HG02970 (cell line): Measurements from ENCODE around the gene OCEL1.
A peak's percentile ranks its signal among the peaks of the same experiment; 100 is the strongest.

Experiments
- ATAC-seq: cut with Tn5 transposase; IDR thresholded peaks from one replicate; pipeline ENCODE4 v1.9.1; 2021; ENCODE audit warnings: mild to moderate bottlenecking, moderate library complexity, moderate number of reproducible peaks; ENCODE audit not compliant: unreplicated experiment, low FRiP score

Gene OCEL1

DNA sequence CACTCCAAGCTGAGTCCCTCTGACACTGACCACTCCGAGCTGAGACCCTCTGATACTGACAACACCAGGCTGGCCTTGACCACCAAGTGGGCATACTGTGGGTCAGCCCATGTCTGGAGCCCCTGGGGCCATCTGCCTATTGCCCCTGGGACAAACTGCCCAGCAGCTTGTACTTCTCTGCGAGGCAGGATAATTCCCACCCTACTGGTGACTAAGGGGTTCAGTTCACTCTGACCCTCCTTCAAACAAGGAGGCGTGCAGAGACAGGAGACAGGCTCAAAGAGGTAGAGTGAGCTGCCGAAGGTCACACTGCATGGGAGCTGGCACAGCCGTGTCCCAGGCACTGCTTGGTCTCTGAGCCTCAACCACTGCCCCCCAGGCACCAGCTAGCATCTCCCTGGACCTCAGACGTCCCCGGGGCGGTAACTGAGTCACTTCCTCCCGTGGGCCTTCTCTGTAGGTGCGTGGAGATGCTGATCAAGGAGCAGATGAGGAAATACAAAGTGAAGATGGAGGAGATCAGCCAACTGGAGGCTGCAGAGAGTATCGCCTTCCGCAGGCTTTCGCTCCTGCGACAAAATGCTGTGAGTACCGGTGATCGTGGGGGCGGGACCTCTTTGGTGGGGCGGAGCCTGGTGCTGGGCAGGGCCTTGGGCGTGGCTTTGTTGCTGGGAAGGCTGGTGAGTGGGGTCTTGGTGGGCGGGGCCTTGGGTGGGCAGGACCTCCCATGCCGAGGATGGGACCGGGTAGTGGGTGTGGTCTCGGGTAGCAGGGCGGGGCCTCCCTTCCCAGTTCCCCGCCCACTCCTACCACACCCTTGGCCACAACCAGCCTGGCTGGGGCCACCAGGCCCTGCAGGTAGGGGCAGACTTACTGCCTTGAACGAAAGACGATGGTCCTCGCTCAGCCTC is 16.6 kb upstream of the OCEL1 start:
- ATAC-seq, result no peak

DNA sequence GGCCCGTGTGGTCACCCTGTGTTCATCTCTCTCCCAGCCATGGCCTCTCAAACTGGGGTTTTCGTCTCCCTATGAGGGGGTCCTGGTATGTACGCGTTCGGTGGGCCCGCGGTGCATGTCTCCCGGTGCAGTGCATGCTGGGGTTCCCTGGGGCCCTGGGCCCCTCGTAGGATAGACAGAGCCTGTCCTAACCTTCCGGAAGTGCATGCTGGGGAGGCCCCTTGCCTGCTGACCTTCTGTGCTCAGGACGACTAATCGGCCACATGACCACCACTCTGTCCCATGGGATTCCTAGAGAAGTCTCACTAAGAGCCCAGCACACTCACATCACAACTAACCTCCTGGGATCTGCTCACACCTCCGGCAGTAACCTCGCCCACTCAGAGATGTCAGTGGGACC is 15.7 kb upstream of the OCEL1 start:
- no peak for ATAC-seq

DNA sequence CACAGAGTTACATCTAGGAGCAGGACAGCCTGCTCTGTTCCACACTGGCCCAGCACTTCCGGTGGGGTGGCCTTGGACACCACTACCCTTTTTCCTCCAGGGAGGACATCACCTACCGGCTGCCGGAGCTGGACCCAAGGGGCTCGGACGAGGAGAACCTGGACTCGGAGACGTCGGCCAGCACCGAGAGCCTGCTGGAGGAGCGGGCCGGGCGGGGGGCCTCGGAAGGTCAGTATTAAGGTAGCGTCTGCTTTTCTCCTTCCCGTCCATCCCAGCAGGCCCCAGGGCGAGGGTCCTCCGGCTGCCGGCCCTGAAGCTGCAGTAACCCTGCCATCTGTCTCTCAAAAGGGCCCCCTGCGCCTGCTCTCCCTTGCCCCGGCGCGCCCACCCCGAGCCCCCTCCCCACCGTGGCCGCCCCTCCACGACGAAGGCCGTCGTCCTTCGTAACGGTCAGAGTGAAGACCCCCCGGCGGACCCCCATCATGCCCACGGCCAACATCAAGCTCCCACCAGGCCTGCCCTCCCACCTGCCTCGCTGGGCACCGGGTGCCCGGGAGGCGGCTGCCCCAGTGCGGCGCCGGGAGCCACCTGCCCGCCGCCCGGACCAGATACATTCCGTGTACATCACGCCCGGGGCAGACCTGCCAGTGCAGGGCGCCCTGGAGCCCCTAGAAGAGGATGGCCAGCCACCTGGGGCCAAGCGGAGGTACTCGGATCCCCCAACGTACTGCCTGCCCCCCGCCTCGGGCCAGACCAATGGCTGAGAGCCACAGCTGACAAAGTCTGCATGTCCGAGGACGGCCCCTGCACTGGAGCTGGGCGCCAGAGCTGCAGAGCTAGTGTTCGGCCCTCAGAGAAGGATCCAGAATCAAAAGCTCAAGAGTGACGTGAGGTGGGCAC is 14.2 kb upstream of the OCEL1 start:
- no peak for ATAC-seq

DNA sequence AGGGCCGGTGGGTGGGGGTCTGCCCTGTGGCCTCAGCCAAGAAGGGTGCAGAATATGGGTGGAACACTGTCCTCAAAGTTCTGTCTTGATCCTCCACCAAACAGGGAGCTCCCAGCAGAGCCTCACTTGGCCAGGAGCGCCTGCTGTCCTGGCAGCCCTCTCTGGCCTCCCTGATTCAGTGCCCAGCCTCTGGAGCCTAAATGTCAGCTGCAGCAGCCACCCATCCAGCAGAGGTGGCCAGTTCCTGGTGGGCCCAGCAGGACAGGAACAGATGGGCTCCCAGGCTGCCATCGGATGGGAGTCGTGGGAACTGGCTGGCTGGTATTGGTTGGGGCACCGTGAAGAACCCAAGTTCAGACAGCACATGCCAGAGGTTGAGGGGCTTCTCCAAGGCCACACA is 12.7 kb upstream of the OCEL1 start:
- ATAC-seq, result no peak

DNA sequence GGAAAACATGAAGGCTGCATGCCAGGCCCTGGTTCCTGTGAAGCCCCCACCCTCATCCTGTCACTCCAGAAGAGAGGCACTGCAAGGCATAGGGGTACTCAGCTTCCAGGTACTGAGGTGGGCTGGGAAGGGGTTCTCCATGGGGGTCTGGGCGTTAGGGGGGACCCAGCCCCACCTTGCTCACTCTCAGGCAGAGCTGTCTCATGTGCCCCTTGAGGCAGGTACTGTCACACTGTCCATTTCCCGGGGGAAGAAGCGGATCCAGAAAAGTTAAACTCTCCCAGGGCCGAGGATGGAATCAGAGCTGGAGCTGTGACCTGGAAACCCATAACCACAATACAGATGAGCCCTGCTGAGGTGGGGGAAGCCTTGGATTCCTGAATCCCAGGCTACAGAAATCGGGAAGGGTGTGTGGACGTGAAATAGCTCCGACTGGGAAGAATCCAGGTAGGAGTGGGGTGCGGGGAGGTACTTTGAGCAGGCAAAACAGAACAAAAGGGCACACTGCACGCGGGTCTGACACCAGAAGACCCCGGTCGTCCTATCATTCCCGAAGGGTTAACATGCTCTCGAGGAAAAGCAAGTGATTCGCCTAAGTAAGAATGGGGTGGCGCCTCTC is 11.4 kb upstream of the OCEL1 start:
- ATAC-seq, result no peak

DNA sequence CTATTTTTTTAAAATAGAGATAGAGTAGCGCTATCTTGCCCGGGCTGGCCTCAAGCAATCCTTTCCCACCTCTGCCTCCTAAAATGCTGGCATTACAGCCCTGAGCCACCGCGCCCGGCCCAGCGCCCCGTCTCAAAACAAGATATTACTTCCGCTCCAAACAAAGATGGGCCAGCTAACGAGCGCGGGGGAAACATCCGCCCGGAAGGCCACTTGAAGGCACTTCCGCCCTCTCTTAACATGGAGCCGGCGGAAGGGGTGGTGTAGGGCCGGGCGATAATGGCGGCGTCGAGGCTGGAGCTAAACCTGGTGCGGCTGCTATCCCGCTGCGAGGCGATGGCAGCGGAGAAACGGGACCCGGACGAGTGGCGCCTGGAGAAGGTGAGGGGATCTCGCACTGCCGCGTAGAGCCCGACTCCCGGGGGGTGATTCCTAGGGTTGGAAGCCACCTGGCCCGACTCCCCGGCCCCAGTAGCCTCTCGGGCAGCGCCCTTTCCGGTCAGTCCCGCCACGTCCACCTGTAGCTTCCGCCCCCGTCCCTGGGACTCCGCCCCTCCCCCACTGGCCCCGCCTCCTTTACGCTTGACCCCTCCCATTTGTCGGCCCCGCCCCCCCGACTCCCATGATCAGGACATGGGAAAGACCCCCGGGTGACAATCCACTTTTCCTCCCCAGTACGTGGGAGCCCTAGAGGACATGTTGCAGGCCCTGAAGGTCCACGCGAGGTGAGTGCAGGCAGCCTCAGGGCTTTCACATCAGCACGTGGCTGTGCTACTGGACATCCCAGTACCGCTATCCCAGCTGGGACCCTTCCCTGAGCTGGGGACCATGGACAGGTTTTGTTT is 10.7 kb upstream of the OCEL1 start, which contains the start of gene USE1:
Gene USE1 (plus strand): TSS at position 231 of the 845 bp plus-strand sequence. CDS start 49 bp downstream, at position 280.
- peak; percentile 67 for ATAC-seq

DNA sequence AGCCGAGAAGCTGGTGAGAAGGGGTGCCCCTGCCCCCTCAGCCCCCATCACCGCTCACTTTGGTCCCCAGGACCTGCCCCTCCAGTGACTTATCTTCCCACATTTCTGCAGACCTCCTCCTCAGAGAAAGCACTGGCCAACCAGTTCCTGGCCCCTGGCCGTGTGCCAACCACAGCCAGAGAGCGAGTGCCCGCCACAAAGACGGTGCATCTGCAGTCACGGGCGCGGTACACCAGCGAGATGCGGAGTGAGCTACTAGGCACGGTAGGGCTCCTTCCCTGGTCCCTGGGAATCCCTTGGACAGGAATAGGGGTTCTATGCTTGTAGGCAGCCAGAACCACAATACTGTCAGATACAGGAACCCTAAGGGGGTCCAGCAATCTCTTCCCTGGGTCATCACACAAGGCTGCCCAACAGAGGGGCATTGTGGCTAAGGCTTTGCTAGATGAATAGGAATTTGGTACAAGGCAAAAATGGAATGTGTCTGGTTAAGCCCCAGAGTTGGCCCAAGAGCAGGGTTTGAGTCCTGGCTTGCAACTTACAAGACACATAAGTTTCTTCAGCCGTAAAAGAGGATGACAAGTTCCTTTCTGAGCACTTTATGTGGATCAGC is 9.9 kb upstream of the OCEL1 start:
- ATAC-seq, result no peak

DNA sequence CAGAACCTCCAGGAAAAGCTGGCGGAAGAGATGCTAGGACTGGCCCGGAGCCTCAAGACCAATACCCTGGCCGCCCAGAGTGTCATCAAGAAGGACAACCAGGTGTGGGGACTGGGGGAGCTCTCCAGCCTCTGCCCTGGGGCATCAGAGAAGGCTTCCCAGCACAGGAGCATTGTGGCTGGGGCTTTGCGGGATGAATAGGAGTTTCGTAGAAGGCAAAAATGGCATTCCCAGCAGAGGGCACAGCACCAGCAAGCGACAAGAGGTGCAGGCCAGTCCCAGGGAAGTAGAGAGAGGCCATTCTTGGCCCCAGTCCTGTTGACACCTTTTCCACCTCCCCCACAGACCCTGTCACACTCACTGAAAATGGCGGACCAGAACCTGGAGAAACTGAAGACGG is 6.7 kb upstream of the OCEL1 start:
- ATAC-seq, result no peak

DNA sequence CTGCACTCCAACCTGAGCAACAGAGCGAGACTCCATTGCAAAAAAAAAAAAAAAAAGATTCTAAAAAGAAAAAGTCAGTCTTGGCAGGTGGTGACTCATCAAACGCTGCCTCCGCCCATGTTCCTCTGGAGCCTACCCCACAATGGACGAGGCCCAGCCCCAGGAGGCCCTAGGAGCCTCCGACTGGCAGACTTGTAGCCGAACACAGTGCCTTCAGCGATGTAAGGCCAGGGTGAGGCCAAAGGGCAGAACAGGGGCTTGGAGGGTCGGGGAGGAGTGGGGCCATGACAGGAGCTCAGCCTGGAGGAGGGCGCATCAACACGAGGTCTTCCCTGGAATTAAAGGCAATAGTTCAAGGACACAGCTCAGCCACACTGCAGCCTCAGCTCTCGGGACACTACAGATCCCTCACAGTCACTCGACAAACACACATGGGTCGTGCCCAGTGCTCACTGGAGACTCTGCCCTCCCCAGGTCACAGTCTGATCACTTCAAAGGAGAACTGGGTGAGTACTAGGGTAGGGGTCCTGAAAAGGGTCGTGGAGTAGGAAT is 5.7 kb upstream of the OCEL1 start:
- ATAC-seq, result no peak

DNA sequence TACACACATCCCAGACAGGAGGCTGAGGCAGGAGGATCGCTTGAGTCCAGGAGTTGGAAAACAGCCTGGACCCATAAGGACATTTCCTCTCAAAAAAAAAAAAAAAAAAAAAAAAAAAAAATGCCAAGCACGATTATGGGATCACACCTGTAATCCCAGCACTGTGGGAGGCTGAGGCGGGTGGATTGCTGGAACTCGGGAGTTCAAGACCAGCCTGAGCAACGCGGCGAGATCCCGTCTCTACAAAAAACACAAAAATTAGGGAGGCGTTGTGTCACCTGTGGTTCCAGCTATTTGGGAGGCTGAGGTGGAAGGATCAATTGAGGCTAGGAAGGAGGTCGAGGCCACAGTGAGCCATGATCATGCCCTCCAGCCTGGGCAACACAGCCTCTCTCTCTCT is 973 bp upstream of the OCEL1 start:
- no peak for ATAC-seq

DNA sequence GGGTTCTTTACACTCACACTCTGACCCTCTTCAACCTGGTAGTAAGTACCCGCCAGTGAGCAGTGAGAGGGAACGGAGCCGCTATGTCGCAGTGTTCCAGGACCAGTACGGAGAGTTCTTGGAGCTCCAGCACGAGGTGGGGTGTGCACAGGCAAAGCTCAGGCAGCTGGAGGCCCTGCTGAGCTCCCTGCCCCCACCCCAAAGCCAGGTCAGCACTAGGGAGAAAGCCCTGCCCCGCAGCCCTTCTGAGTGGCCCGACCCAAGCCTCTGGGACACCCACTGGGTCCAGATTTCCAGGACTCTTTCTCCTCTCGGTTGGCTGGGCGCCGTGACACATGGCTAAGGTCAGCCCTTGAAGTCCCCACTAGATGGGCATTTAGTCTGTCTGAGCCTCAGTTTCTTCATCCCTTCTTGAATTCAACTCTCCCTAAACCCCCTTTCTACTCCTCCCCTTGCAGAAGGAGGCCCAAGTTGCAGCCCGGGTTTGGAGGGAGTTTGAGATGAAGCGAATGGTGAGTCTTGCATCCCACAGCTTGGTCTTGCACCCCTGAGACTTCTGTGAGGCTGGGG is 1.9 kb downstream of the OCEL1 start:
- ATAC-seq, result no peak

DNA sequence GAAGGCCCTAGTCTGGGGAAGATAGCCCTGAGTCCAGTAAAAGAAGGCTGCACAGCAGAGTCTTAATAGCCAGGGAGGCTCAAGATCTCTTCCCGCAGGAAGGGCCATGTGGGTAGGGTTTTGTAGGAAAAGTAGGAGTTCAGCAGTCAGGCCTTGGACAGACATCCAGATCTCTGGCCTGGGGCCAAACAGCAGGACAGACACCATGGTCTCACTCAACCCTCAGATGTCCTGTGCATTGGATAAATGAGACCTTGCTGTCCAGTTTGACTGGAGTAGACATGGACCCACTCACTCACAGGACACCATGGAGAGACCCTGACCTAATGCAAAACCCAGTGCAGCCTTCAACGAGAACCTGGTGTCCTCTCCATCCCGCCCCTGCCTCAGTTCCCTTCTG is 3.9 kb downstream of the OCEL1 start:
- ATAC-seq, result no peak

DNA sequence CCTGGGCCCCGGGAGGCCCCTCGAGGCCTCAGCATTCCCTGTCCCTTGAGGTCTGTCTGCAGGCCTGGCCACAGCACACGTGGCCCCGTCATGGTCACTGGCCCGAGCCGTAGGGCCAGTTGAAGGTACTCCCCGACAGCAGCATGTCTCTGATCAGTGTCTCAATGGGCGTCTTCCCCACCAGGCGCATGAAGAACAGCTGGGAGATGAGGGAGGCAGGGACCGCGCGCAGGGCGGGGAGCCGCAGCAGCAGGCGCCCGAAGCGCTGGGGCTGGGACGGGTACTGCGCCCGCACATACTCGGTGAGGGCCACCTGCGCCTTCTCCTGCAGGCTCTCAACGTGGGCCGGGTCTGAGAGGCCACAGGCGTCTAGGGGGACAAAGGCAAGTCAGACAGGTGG is 6.2 kb downstream of the OCEL1 start:
- ATAC-seq, result no peak

DNA sequence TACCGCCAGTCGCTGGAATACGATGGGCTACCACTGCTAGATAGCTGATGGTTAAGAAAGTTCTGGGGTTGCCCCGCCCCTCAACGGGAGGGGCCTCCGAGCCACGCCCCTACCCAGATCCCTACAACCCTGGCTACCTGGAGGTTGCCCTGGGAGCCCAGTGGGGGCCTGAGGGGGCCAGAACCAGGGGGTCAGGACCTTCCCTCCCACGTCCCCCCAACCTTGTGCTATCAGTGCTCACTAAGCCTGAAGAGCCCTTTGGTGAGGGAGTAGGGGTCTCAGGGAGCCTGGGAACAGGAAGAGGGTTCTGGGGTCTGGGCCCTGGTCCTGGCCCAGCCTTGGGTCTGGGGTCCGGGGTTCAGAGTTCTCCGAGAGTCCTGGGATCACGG is 8.9 kb downstream of the OCEL1 start:
- ATAC-seq, result no peak

DNA sequence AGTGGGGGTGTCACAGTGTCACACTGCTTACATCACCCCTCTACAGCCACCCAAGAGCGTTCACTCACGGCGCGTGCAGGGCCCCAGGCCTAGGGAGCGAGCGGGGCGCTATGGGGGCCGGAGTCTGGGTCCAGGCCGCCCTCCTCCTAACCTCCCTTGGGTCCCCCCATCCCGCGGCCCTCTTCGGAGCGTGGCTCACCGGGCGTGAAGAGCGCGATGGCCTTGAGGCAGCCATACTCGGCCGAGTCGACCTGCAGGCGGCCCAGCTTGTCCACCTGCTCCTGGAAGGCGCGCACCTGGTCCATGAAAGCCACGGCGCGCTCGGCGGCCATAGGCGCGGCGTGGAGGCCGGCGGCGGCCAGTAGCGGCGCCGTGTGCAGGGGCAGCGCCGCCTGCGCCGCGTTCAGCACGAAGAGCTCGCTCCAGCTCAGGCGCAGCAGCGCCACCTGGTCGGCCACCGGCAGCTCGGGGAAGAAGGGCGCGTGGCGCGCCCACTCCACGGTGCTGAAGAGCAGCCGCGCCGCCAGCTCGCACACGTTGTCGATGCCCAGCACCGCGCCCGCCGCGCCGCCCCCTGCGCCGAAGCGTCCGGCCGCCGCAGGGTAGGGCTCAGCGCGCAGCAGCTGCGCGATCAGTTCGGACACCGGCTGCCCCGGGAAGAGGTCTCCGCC is 9.4 kb downstream of the OCEL1 start:
- ATAC-seq, result peak; percentile 75

DNA sequence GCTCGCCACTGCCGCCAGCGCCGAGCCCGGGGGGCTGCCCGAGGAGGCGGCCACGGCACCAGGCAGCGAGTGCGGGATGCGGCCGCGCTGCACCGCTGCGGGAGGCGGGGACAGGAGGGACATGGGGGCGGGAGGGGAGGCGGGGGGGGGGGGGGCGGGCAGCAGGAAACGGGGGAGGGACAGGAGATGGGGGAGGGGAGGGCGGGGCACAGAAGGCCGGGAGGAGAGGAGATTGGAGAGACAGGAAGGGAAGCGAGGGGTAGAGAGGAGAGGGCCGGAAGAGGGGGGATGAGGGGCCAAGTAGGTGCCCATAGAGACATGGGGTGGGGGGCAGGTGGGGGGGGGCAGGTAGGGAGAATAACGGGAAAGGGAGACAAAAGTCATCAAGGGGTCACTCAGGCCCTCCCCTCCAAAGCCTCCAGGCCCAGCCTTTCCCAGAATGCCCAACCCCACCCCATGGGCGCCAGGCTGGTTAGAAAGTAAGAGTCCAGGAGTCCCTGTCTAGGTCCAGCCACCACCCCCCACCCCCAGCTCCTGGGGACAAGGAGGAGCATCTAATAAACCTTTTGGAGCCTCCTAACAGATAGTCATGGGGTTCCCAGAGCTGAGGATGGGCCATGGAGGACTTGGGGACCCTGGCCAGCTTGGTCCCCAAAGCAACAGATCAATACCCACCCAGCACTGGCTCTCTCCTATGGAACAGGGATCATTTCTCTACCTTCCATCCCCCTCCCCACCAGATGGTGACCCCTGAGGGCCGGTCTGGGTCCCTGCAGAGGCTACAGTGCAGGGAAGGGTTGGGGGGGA is 10.1 kb downstream of the OCEL1 start:
- peak; percentile 20 for ATAC-seq

DNA sequence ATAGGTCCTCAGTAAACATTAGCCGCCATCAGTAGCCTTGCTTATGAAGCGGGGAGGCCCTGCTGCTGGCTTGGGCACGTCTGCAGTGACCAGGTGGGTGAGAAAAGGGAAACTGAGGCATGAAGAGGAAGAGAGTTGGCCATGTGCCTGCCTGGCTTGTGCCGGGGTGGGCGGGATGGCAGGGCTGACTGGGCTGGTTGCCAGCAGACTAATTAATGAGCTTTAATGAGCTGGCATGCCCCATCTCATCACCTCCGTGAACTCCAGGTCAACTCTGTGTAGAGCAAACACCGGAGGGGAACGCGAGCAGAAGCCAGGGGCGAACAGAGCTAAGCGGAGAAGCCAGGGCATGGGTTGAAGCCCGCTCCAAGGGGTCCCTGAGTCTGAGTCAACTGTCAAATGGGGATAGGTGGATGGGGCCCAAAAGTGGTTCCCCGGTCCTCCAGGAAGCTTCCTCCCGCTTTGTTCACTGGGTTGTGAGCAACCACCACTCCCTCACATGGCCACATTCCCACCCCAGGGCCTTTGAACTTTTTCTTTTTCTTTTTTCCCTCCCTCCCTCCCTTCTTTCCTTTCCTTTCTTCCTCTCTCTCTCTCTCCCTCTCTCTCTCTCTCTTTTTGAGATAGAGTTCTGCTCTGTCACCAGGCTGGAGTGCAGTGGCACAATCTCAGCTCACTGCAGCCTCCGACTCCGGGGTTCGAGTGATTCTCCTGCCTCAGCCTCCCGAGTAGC is 11.0 kb downstream of the OCEL1 start:
- no peak for ATAC-seq
